HUDEP-2 (cell line): Measurements from ENCODE around the gene CADM1.

Experiments
- DNase-seq, 76 experiments: peaks; one replicate each; lab custom pipeline; 2025; ENCODE audit not compliant: unreplicated experiment in 76 of 76; lab: John Stamatoyannopoulos, UW

The CADM1 gene

DNA sequence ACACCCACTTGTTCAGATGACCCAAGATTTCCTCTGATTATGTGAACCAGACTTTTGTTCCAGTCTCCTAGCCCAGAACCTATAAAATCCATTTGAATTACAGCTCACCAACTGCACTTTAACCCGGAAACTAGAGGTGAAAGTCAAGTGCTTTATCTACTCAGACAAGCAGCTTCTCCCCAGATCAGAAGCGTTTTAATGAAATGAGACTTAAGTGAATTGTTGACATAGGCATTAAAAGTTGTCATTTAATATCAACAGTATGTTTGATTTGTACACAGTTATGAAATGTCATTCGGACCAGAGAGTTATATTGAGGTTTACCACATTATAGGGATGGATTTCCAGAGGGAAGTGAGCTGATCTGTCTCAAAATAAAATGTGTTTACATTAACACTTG lies 52.0 kb downstream of the CADM1 start:
- DNase-seq, result no peak

DNA sequence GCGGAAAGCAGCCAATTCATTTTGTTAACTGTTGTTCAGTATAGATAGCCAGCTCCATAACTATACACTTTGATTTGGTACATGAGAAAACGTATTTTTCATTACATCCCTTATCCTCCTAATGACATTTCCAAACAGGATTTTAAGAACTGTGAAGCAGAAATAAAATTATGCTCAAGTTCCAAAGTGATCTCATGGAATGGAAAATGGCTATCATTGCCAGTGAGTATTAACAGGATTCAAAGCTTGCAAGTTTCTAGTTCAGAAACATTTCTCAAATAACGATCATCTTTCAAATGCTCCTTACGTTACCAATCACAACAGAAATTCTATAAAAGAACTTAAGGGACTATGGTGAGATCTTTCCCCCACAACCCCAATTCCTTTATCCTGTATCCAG lies 53.7 kb downstream of the CADM1 start:
- no peak for DNase-seq

DNA sequence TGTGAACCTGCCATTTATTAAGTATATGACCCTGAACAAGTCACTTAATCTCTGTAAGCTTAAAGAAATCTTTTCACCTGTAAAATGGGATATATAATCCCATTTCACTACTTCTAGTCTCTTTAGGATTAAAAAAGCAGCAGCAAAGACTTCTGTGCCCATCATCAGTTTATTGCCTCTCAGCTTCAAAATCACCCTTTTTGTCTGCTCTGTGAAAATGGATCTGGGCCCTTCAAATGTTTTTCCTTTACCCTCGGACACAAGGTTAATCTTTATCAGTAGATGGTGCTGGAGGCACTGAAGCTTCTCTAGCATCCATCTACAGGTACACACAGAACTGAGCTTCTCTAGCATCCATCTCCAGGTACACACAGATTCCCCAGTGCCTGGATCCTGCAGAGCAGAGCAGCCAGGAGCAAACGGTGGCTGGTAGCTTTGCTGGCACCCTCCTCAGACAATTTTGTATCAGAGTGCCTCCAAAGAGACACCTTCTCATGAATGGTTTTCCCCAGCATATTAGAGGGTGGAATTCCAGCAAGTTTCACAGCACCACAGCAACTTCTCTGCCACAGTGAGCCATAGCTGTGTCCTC lies 56.8 kb downstream of the CADM1 start:
- no peak for DNase-seq

DNA sequence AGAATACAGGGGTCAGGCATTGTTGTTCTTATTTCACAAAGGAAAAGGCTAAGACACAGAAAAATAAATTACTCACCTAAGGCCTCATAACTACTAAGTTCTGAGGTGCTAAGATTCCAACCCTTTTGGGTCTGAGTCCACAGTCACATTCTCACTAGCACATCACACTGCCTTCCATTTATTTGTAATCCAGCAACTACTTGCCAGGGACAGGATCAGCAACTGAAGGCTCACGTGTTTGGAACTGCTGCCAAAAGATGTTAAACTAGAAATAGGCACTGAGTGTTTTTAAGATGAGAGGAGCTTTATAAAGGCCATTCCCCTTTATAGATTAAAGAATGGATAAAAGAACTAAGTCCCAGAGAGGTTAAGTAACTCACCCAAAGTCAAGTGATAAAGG lies 58.0 kb downstream of the CADM1 start:
- no peak for DNase-seq

DNA sequence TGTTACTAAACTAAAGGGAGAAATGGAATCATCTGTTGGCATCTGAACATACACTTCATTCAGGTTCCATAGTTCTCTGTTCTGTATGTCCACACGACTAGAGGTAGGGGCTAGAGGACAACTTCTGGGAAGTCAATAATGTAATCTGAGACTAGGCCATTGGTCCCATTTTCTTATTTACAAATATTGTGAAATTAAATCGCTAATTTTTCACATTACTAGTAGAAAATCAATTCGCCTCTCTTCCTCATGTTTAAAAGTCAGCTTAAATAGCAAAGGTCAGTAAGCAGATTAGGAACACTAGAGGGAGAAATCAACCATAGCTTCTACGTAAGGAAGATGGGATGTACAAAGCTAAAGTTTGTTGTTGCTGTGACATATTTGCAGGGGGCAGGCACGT lies 59.7 kb downstream of the CADM1 start:
- no peak for DNase-seq

DNA sequence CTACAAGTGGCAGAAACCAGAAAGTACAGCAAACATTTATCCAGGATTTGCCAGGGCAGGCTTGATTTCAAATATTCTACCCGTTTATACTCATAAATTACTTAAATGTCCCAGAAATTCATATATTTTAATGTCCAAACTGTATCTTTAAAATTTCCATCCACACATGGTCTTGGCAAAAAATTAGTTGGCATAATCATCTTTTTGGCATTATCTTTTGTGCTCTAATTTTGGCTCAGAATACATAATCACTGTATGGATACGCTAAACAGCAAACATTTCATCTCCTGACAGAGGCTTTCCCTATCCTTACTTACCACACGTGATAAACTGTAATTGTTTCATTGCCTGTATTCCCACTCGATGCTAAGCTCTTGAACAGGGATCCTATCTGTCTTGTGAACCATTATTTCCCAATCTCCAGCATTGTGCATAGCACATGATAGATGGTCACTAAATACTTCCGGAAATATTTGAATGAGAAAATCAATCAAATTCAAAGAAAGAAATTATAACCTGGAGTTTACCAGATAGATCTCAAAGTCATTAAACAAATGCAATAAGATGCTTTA lies 64.2 kb downstream of the CADM1 start:
- DNase-seq, result no peak

DNA sequence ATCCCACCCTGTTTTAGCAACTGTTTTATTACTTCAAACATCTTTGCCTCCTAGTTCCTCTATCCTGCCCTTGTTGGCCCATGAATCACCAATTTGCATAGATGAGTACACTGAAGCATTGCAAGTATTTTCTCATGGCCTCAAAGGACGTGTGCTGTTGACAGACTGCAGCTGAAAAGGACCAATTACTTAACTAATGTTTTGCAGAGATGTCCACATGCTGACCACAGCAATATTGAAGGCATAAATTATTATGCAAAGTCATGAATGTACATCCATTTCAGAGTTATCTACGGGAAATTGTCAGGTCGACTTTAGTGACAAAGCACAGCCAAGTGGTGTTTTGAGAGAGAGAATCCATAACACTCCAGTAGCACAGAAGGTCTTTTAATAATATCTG lies 64.8 kb downstream of the CADM1 start:
- no peak for DNase-seq

DNA sequence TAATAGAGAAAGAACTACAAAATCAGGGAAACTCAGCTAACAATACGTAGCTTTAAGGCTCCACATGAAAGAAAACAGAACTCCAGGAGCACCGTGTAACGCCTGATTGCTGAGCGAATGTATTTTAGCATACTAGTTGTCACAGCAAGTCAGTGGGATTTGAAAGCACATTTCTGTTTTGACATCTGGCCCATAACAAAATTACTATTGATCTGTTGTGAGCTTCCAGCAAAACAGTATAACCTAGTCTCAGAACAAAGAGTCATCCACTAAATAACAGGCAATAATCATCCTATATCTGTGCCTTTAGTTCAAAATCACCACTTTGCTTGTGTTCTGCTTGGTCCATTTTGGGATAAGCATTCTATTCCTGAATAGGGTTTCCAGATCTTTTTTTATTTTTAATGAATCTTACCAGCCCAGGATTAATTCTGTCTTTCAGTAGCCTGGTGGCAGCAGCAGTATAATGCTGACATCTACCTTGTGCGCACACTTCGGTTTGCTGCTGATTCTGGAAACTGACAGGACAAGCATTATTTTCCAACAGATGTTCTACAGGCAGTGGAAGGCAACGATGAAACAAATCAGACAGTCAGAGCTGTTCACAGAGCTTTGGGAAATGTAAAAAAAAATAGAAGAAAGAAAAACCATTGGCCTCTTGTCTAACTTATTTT lies 66.2 kb downstream of the CADM1 start:
- DNase-seq, result no peak

DNA sequence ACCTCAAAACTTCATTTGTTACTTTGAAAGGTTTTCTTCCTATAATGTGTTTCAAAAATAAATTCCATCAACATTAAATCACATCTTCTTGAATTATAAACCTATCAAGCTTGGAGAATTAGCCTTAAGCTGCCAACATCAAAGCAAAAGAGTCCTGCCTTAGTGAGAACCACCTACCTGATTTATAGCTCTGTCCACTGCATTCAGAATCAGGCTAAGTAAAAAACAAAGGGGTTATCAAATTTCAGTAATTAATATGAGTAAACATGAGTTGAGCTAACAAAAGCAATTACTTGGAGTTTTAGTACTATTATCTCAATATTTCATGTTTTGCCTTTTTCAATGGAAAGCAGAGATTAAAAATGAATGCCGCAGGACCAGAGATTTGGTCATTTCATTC lies 73.9 kb downstream of the CADM1 start:
- DNase-seq, result no peak

DNA sequence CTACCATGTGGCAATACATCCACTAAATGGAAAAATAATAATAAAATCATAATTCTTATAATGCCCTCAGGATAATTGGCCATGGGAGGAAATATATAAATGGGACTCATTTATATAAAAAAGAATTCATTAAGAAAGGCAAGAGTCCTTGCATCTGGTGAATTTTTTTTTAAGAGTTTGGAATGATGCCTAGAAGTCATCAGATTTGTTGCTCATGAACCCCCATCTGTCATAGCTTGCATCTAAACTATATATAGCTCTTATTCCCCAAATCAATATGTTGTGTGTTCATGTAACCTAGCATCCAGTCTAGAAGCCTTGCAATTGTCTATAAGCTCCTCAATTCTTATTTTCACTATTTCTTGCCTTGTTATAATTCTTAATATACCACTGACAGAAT lies 75.9 kb downstream of the CADM1 start:
- DNase-seq, result no peak

DNA sequence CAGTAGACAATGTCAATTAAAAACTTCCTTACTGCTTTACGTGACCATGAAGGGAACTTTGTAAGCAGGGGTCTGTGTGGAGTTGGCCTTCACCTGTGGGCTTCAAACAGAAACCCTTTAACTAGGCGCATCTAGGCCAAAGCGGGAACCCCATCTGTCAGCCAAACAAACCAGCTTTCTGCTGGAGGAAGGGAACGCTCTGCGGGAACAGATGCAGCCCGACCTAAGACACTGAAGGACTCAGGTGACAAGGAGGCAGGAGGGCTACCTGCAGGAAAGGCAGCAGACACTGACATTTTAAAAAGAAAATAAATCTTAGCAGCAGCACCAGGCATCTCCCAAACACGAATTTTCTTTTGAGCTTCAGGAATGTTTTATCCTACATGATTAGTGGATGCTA lies 78.4 kb downstream of the CADM1 start:
- no peak for DNase-seq

DNA sequence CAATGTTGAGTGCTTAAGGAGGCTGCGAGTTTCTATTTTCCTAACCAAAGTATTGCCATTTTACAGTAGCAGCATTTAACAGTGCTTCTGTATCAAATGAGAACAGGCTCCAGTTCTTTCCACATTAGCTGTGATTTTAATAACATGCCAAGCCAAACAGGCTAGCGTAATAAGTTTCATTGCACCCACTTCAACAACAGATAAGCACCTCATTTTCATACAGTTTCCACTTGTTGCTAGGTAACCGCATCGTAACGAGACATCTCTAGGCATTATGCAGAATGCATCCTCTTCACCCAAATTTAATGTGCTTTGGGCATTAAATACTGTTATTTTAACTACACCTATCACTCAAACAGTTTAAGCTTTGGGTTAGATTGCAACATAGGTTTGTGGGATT lies 79.0 kb downstream of the CADM1 start:
- DNase-seq, result no peak

DNA sequence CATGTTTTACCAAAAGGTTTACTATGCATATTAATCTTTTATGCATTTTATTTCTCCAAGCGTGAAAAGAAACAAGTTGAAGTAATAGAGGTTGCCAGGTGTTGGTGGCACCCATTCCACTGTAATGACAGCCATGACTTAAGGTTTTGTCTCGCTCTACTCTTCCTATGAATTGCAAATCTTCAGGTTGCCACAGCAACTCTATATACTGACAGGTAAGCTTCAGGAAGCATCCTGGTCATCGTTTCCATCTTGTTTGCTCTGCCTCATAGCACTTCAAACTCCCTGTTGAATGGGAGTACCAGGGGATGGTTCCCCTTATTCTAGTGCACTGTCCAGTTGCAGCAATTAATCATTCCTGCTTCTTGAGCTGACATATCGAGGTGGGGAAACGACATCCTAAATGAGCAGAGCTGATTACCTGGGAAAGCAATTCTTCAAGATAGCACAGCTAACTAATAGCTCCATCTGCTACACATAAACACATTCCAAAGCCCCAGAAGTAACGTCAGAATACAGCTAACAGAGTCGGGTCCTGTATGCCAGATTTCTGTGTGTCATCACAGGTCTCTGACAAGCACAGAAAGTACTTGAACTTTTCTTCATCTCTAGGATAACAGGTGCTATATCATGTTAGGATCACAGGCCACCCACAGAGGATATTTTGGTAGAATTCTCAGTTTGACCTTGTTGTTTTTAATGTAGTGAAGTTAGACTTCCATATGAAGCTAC lies 80.3 kb downstream of the CADM1 start:
- DNase-seq, result no peak

DNA sequence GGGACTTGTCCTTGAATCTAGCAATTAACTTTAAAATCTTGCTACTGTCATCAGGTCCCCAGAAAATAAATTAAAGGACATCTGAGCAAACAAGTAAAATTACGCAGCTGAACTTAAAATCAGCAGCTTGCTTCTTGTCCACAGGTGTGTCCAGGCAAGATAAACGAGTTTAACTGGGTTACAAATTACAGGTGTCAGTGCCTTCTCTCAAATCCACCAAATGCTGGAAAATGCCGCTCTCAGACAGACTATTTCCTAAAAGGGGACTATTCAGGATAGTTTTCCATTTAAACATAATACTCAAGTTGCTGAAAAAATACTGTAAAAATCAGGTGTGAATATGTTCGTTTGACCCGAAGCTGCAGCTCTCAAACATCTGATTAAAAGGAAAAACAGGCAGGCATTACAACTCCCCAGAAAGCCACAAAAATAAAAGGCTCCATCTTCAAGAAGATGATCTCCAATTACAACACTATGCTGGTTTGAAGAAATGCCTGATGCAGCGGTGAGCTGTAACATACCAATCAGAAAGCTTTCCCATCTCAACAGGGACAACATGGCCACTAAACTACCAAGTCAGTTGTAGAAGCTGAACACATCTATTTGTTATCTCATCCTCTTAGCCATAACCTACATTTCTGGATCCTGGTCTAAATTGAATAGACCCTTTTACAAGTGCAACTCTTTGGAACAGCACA lies 82.1 kb downstream of the CADM1 start:
- no peak for DNase-seq

DNA sequence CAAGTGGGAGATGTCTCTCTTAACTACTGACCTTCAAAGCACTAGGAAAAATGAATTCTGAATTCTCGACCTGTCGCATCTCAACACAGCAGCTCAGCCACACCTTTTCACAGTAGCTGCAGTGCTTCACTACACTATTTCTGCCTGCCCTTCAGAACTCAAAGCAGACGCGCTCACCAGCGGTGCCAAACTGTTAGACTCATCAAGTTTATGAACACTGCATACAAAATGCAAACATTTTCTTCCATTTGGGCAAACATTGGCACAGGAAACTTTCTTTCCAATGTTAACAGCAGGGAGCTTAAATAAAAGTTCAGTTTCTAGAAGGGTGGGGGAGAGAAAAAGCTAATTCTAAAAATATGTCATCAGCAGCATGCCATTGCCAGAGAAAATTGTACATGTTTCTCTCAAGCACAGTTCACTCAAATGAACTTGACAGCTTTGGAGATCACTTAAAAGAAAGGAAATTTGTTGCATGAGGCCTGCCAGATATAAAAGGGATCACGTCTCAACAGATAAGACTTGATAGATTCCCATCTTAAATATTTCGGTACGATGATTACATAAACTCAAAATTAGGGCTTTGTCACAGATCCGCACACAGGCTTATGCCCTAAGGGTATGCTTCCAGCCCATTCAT lies 82.7 kb downstream of the CADM1 start:
- no peak for DNase-seq

DNA sequence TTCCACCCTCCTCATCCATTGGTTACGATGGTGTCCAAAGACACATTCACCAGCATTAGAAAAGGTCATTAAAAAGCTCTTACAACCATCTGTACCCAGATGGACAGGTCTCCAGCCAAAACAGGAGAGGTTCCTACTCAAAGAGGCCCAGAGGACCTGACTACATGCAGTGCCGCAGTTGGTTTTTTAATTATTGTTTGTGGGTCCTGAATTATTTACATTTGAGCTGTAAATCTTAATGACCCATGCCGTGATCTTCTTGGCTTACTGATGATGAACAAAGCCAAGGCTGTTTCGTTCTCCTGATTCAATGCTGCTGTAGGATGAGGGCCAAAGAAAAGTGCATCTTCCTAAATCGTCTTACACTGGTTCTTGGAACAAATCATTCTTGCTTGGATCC lies 83.7 kb downstream of the CADM1 start:
- DNase-seq, result no peak

DNA sequence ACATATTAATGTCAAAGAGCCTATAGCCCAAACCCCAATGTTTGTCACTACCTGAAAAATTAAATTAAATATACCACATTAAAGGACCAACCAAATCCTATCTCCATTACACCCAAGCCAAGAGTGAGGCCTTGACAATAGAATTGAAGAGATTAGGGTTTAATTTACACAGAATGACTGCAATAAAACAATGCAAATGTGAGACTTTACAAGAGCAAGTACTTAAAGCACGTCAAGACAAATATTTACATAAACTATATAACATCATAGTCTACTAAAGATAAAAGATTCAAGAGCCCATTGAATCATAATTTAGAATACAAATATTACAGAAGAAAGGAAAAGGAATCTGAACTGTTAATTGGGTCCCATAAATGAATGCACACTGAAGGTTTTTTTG lies 85.6 kb downstream of the CADM1 start:
- no peak for DNase-seq

DNA sequence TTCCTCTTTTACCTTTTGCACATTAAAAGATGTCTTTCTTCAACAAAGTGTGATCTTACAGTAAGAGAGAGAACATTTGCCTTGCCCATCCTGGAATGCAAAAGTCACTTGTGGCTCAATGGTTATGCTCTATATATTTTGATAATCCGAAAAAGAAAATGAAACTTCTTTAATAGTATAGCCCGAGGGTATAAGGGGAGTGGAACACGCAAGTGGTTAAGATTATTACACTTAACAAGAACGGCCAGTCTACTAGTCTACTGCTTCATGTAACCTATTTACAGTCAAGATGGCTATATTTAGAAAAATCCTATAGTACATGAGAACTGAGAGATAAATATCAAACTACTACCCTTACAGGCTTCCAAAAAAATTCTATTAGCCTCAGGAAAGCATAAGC lies 86.1 kb downstream of the CADM1 start:
- DNase-seq, result no peak

DNA sequence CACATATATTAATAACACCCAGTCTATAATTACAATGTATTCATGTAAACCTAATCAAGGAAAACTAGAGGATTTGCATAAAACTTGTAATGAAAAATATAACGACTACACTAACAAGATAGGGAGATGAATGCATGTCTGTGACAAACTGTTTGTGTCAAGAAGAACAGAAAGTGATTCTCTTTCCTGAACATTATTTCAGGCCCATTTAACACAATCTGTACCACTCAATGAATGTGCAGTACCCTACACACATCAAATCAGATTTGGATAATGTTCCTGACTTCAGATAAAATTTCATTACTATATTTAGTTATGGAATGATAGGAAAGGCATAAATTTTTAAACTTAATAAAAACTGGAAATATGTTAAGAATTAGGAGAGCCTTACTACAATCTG lies 93.1 kb downstream of the CADM1 start:
- no peak for DNase-seq

DNA sequence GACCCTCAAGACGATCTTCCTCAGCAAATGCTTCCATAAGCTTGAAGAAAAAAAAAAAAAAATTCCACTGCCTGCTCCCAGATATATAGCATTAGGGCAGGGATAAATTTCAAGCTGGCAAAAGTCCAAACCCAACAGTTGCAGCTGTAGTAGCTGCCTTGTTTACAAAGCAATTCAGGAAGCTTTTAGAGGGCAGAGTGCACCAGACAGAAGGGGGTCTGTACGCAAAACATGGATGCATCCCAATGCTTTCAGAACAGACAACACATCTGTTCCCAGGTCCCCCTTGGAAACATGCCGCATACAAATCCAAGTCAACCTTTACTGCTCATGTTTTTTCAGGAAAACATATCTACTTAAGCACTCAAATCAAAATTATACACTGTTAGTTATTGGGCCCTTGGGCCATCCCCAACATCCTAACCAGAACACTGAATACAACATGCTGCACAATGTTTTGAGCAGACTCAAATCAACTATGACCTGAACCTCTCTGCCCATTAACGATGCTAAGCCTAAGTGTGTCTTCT lies 94.5 kb downstream of the CADM1 start:
- no peak for DNase-seq
